NB4 (cell line): ENCODE results near the gene USP53.

Experiments used
- CTCF ChIP-seq: IDR thresholded peaks from one replicate; pipeline ENCODE4 v1.5.1; 2012; ENCODE audit warnings: low read depth, low read length
- MAX ChIP-seq: IDR thresholded peaks from 2 replicates; pipeline ENCODE4 v1.6.1; 2011; ENCODE audit warnings: low read depth, low read length
- MYC ChIP-seq: IDR thresholded peaks from 2 replicates; pipeline ENCODE4 v1.6.1; 2011; ENCODE audit warnings: low read depth, low read length
- POLR2A ChIP-seq: IDR thresholded peaks from 2 replicates; pipeline ENCODE4 v1.6.1; 2011; ENCODE audit warnings: mild to moderate bottlenecking; ENCODE audit not compliant: insufficient read length; ENCODE audit errors: extremely low read depth

GRCh38 chr4:119321921-119322687 is 109.6 kb downstream of the USP53 start, which contains the start of gene FABP2:
- TF ChIP-seq CTCF = no peak
- no peak for TF ChIP-seq POLR2A
- no peak for TF ChIP-seq MAX
- TF ChIP-seq MYC = no peak
